Stimulated activated CD4-positive, alpha-beta T cell treated with anti-CD3 and anti-CD28 coated beads, Interleukin-4, amount 100 ng/mL, for 1 hour (primary cell): ENCODE results near the gene PRKAG2.
A peak's percentile ranks its signal among the peaks of the same experiment; 100 is the strongest.

ENCODE experiments used
- DNase-seq: peaks from one replicate; pipeline ENCODE4 v3.0.0-alpha.2; 2020

Gene PRKAG2

DNA sequence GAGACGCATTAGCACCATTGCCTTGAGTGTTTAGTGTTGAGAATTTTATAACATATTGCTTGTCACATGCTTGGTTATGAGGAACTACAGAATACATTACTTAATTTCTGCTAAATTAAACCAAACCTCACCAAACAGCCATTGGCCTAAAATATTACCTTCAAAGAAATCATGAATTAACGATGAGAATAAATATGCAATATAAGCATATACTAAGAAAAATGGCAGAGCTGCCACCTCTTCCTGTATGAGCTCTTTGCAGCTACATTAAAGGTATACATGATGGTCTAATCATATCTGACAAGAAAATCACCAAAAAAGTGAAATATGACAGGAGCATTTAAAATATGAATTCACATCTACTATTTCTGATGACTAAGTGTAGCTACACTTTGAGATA lies 352.1 kb downstream of the PRKAG2 start:
- no peak for DNase-seq

DNA sequence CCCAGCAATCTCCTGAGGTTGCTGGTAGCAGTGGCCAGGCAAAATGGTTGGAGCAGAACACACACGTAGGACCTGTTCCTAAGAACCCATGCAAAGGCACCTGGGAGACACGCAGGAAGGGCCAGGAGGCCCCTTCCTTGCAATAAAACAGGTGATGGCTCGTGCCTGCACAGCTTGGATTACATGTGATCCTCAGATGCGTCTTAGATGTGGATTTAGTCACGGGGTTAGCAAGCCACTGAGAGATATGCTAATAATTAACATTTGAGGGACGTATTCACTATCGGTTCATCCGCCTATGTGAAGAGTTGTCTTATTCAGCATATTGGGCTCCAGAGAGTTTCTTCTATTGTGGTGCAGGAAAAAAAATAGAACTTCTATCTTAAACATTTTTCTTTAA lies 352.6 kb downstream of the PRKAG2 start:
- no peak for DNase-seq

DNA sequence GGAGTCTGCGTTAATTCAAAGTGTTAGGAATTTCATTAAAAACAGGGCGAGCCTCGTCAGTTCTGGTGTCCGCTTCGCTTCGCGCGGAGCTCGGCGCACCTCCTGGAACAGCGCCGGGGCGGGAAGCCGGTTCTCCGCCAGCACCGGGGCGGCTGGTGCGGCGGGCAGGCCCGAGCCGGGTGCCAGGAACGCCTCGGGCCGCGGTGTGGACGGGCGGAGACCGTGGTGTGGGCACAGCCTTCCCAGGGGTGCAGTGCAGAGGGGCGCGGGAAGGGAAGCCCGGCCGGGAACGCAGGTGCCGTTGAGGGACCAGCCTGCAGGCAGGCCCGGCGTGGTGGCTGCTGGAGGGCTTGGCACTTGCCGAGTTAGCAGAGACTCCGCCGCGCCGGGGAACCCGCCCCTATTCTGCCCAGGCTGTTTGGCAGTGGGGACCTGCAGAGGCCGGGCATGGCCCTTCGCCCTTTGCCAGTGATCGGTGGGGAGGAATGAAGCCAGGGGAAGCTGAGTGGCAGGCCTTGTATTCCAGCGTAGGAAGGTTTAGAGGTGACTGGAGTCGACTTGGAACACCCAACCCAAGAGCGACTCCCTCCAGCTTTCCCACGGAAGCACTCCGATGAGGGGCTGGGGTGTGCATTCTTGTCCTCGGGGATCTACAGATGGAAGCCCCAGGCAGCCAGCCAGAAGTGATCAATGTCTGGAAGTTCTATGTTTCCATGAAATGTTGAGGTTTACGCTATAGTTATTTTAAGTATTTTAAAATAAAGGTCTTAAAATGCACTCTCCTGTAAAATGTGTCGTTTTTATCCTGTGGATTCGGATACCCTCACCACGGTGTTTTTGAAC lies 356.3 kb downstream of the PRKAG2 start:
- peak; percentile 52 for DNase-seq

DNA sequence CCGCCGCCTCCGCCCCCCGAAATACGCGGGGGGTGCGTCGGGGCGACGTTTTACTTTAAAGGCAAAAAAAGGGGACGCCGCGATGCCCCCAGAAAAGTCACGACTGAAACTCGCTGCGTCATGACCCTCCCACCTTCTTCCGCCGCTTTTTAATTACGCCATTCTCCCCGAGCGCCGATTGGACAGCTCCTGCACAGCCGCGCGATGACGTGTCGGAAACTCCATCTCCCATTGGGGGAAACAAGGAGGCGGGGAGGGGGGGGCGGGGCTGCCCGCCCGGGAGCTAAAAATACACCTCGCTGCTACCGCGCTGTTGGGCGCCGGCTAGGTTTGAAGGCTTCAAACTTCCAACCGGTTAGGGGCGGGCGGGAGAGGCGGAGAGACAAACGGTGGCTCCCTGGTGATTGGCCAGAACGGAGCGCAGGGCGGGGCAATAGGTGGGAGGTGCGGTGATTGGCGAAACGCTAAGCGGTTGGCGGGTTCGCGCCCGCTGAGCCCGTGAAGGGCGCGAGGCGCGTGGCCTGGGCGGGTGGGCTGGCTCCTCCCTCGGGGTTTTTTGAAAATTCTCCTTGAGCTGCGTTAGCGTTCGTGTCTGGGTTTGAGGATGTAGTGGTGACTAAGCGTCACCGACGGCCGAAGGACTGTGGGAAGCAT lies 357.0 kb downstream of the PRKAG2 start, which contains the start of gene RHEB:
RHEB (minus strand) TSS at position 131 of the 654 bp plus-strand sequence. CDS start 384 bp downstream, outside the sequence.
- peak; percentile 98 for DNase-seq

DNA sequence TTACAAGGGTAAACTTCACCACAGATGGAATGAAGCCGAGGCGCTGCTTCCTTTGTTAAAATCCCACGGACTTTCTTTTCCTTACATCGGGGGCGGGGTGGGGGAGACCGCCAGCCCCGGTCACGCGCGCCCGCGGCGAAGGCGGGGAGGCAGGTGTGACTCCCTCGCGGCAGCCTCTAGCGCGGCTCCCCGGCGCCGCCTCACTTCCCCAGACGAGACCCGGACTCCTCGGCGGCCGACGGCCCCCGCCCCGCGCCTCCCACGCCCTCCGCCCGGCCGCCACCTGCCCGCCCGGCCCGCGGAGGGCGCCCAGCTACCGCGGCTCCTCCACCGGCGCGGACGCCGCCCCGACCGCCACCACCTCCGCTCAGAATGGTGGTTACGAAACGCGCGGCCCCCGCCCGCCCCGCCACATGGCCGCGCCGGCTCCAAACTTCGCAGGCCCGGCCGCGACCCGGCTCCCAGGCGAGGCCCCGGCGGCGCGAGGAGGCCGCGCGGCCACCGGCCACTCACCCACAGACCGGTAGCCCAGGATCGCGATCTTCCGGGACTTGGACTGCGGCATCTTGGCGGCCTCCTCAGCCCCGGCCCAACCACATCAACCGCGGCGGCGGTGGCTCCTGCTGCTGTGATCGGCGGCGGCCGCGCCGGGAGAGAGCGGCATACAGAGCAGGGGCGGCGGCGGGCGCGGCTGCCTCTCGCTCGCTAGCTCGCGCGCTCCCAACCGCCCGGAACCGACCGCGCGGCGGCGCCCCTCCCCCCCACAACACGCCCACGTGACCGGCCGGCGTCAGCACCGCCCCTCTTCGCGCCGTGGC lies 357.8 kb downstream of the PRKAG2 start:
- DNase-seq: peak; percentile 65

DNA sequence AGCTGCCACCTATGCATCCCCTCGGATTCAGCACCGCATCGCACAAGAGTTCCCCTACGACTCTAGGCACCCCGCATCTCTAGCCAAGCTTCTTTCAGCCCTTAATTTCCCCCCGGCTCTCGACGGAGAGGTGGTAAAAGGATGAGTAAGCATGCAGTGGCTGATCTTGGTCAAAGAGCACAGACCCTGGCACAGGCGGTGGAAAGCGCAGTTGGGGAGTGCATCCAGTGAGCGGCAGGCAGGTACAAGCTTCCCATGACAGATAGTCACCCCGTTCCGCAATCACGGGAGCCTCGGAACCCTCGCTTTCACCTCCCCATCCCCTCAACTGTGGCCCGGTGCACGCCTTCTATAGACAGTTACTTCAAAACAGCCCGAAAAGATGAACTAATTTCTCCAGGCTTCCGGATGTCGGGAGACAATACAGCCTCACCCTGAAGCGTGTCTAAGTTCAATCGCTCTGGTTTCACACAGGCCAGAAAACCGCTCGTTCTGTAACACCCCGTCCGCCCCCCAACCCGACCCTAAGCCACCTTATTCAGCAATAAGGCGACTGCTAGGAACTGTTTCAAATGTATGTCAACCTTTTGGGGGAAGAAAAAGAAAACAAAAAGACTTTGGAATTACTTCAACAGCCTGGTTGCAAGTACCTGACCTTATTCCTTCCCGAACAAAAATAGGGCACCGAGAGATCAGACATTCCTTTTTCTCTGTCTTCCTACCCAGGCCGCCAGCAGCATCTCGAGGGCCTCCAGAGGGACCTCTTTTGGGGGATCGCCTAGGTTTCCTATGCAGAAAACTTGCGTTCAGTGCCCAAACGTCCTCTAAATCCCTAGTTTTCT lies 358.6 kb downstream of the PRKAG2 start:
- DNase-seq: peak; percentile 58

DNA sequence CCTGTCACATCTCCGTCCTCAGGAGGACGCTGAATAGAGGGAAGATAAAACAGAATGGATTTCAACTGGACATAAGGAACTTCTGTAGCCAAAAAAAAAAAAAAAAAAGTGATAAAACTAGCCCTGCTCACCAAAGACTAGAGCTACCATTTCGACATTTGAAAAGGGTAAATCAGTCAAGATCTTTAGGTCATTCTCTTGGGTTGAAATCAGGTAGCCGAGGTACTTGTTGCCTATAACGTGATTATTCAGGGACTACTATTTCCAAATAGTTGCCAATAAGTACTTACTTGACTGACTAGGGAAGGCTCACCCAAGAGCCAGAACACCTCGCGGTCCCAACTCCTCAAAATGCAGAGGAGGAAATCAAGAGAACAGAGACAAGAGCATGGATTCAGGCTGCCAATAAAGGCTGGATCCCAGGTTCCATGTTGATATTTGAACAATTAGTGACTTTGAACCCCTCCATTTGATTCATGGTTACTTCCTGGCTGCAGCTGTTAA lies 359.3 kb downstream of the PRKAG2 start:
- DNase-seq: no peak

DNA sequence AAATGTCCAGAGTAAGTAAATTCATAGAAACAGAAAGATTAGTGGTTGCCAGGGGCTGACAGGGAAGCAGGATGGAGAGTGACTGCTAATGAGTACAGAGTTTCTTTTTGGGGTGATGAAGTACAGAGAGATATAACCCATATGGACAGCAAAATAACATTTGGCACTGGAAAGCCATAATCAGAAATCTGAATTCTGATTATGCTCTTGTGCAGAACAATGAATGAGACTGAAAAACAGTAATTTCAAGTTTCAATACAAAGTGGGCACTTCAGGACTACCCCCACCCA lies 361.7 kb downstream of the PRKAG2 start:
- DNase-seq: no peak

DNA sequence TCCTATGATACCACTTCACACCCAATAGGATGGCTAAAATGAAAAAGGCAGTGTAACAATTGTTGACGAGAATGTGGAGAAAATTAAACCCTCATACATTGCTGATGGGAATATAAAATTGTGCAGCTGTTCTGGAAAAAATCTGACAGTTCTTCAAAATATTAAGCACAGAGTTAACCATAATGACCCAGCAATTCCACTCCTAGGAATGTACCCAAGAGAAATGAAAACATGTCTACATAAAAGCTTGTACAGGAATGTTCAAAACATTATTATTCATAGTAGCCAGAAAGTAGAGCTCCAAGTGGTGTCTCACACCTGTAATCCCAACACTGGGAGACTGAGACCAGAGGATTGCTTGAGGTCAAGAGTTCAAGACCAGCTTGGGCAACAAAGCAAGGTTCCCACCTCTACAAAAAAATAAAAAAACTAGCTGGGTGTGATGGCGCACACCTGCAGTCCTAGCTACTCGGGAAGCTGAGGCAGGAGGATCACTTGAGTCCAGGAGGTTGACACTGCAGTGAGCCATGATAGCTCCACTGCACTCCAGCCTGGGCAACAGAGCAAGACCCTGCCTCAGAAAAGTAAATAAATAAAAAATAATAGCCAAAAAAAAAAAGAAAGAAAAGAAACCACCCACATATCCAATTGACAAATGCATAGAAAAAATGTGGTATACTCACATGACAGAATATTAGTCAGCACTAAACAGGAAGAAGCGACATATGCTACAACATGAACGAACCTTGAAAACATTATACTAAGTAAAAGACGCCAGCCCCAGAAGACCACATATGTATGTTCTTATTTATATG lies 362.2 kb downstream of the PRKAG2 start:
- no peak for DNase-seq

DNA sequence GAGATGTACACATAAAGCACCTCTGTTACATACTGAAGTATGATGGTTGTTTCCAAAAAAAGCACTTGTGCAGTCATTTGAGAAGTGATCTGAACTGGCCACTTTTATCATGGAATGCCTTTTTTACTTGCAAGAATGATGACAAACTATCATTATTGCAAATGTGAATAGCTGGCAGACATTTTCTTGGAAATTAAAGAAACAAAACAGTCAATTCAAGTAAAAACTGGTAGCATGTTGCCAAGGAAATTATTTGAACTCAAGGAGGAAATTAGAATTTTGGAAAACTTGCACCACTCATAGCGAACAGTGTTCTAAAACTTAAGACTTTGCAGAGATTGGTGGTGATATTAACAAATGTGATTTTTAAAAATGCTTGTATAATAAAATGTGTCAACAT lies 363.8 kb downstream of the PRKAG2 start:
- DNase-seq: no peak

DNA sequence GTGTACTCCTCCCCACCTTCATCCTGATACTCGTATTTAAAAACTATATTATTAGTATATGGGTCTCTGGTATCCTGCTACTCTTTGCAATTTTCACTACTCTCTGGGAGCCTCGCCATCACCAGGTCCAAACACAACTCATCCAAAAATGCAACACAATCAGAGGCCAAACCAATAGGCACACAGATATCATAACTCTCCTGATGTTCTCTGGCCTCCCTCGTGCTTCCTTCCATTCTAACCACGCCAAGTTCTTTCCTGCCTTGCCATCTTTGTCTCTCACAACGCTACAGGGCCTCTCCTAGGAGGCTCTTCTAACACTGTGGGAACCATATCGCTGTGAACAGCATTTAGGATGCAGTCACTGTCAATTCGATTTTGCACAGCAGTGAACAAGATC lies 364.6 kb downstream of the PRKAG2 start:
- DNase-seq: no peak

DNA sequence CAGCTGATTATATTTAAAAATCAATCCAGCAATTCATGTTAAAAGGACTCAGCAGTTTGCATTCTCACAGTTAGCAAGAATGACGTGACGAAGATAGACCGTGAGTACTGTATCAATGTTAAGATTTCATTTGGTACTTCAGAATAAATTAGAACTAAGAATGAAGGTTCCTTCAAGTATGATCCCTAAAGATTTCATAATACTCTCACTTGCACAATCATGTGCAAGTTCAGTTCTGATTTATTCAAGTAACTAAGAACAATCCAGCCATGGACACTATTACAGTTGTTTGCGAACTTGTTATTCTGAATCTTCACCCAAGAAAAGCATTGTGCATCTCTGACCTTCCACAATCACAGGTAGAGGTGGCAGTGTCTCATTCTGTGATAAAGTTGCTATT lies 365.0 kb downstream of the PRKAG2 start:
- DNase-seq: no peak

DNA sequence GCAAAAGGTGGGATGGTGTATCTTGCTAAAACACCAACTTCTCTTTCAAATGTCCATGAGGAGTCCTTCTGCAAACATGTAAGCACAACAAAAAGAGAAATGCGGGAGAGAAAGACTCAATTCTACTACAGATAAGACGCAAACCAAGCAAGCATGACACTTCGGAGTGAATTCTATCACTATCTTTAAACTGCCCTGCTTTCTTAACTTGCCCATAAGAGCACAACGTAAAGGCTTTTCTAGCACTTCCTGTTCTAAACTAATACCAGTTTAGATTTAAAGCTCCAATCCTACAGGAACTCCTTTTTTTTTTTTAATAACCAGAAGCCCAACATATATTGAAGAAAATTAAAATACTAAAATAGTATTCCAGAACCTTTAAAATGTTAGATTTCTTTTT lies 365.6 kb downstream of the PRKAG2 start:
- no peak for DNase-seq

DNA sequence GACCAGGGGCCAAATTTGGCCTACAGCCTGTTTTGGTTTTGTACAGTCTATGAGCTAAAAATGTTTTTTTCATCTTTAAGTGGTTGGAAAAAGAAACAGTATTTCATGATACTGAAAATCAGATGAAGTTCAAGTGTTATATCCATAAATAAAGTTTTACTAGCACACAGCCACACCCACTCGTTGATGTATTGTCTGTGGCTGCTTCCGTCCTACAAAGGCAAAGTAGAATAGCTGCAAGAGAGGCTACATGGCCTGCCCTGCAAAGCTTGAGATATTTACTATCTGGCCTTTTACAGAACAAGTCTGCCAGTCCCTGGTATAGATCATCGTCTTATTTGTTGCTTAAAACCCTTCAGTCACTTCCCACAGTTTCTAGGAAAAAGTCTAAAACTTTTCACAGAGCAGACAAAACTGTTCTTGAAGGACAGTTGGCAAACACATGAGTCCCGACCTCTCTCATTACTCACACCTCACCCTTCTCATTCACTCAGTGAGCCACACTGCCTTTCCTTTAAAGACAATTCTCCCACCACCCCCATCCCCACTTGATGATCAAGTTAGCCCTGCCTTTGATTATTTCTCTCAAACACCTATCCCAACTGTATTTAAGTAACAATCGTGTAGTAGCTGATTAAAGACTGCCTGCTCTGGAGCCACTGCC lies 367.1 kb downstream of the PRKAG2 start:
- no peak for DNase-seq

DNA sequence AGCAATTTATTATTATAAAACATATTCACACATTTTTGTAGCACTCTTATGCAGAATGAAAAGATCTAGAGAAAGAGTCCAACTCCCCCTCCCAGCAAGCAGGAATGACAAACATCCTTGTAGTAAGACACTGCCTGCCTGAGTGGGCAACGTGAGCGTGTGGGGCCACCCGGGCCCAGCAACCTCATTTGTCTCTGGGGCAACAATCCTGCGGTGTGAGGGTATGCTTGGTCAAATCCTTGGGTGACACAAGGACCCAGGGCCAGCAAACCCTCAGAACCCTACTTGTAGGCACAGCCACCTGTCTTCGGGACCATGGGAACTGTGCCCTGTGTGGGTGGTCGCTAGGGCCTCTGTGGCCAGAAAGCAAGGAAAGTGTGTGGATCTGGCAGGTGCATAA lies 367.9 kb downstream of the PRKAG2 start:
- DNase-seq: no peak

DNA sequence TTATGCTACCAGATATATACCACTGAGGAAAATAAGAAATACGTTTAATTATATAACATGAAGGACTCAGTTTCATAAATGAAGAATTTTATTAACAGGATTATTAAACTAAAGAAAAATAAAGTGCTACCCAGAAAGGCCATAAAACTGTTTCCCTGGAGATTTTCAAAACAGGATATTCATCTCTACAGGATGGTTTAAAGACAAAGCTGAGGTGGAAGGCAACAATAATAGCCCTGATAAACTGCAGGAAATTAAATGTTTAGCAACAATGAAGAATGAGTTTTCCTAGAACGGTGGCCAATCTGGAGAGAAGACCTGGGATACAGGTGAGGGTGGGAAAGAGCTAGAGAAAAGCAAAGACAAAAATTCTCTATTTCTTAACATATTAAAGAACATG lies 369.1 kb downstream of the PRKAG2 start:
- DNase-seq: no peak

DNA sequence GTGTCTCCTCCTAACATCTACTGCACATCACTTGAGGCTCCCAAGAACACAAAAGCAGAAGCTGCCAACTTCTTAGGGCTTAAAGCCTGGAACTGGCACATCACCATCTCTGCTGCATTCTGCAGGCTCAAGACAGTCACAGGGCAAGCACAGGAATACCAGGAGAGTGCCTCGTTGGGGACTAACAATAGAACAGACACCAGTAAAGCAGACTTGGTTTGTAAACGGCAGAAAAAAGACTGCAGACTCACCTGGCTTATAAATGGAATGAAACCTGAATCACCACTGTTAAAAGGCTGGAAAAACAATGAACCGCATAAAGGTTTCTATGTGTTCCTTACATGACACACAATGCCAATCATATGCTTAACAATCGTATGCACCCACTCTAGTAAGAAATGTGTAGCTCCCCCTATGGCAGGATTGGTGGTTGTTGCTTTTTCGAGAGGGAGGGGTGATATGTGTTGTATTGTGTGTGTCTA lies 370.0 kb downstream of the PRKAG2 start:
- DNase-seq: no peak
